T1000 (cell line): ENCODE measurements around the gene TRPC5OS.

Experiments used
- DNase-seq: peaks from one replicate; lab custom pipeline; 2025; ENCODE audit warnings: mixed read lengths; lab: John Stamatoyannopoulos, UW

The TRPC5OS gene

GRCh38 chrX:111875881-111876280 is at the start of gene TRPC5OS:
Gene TRPC5OS (plus strand): TSS chrX:111876181. CDS start chrX:111901850, 25,669 bp downstream.
- no peak for DNase-seq

- DNase-seq = no peak
These were observed 46.6 kb upstream of the TRPC5OS start for GRCh38 chrX:111829345-111829744.

- DNase-seq = no peak
These were observed 45.4 kb upstream of the TRPC5OS start for GRCh38 chrX:111830571-111830970.

GRCh38 chrX:111831343-111831742 is 44.6 kb upstream of the TRPC5OS start:
- no peak for DNase-seq

GRCh38 chrX:111837197-111837596 is 38.8 kb upstream of the TRPC5OS start:
- no peak for DNase-seq

- no peak for DNase-seq
These were observed 28.4 kb upstream of the TRPC5OS start for GRCh38 chrX:111847491-111848133.

GRCh38 chrX:111848541-111848940 is 27.4 kb upstream of the TRPC5OS start:
- DNase-seq = no peak

- DNase-seq = no peak
These were observed 25.0 kb upstream of the TRPC5OS start for GRCh38 chrX:111850975-111851374.

GRCh38 chrX:111854556-111855490 is 21.2 kb upstream of the TRPC5OS start:
- DNase-seq = no peak

GRCh38 chrX:111857534-111858060 is 18.4 kb upstream of the TRPC5OS start:
- DNase-seq = no peak

GRCh38 chrX:111861605-111862004 is 14.4 kb upstream of the TRPC5OS start:
- no peak for DNase-seq

- DNase-seq = no peak
These were observed 8.7 kb upstream of the TRPC5OS start for GRCh38 chrX:111867236-111867635.

- DNase-seq = no peak
These were observed 7.0 kb upstream of the TRPC5OS start for GRCh38 chrX:111868726-111869638.

- DNase-seq = no peak
These were observed 6.3 kb upstream of the TRPC5OS start for GRCh38 chrX:111869639-111870034.

- DNase-seq = no peak
These were observed 1.7 kb upstream of the TRPC5OS start for GRCh38 chrX:111874241-111874640.

GRCh38 chrX:111876646-111877045 is 665 bp downstream of the TRPC5OS start:
- no peak for DNase-seq

GRCh38 chrX:111877681-111878080 is 1.7 kb downstream of the TRPC5OS start:
- DNase-seq = no peak

- no peak for DNase-seq
These were observed 4.8 kb downstream of the TRPC5OS start for GRCh38 chrX:111880735-111881134.

- no peak for DNase-seq
These were observed 5.7 kb downstream of the TRPC5OS start for GRCh38 chrX:111881715-111882114.

- no peak for DNase-seq
These were observed 10.7 kb downstream of the TRPC5OS start for GRCh38 chrX:111886678-111887077.

- DNase-seq = no peak
These were observed 12.6 kb downstream of the TRPC5OS start for GRCh38 chrX:111888600-111888999.

- DNase-seq = no peak
These were observed 16.4 kb downstream of the TRPC5OS start for GRCh38 chrX:111892375-111892774.
